Brain microvascular endothelial cell (primary cell): ENCODE data around the gene PTPRT.

ENCODE experiments used
- DNase-seq: peaks from one replicate; pipeline ENCODE4 v3.0.0-alpha.2; 2020
- H3K27ac ChIP-seq: fragments of 250-450 bp; sonication (Bioruptor Pico); 2 replicates; pipeline ENCODE4 v1.5.1; 2020; ENCODE audit warnings: mild to moderate bottlenecking, moderate library complexity
- H3K27me3 ChIP-seq: fragments of 250-450 bp; sonication (Bioruptor Pico); replicated peaks from 2 replicates; pipeline ENCODE4 v1.5.1; 2020; ENCODE audit warnings: mild to moderate bottlenecking
- H3K36me3 ChIP-seq: fragments of 250-450 bp; sonication (Bioruptor Pico); replicated peaks from 2 replicates; pipeline ENCODE4 v1.5.1; 2020; ENCODE audit warnings: mild to moderate bottlenecking
- H3K4me3 ChIP-seq: 2 replicates; pipeline ENCODE4 v1.5.1; 2011; ENCODE audit warnings: low read depth, mild to moderate bottlenecking, control low read depth, low read length, moderate library complexity
- in situ Hi-C: cut with HindIII; loops from 2 replicates; pipeline ENCODE4 v1.10.0; 2017; ENCODE audit warnings: low sequenced_read_pairs, low pct_ligation_motif_present
- TF ChIP-seq, protein P1 (sequence below): IDR thresholded peaks from 2 replicates; pipeline ENCODE4 v1.5.1; 2011; ENCODE audit warnings: low read depth, mild to moderate bottlenecking, moderate library complexity, low read length, control low read depth, inconsistent platforms; ENCODE audit errors: missing control alignments

PTPRT gene

DNA sequence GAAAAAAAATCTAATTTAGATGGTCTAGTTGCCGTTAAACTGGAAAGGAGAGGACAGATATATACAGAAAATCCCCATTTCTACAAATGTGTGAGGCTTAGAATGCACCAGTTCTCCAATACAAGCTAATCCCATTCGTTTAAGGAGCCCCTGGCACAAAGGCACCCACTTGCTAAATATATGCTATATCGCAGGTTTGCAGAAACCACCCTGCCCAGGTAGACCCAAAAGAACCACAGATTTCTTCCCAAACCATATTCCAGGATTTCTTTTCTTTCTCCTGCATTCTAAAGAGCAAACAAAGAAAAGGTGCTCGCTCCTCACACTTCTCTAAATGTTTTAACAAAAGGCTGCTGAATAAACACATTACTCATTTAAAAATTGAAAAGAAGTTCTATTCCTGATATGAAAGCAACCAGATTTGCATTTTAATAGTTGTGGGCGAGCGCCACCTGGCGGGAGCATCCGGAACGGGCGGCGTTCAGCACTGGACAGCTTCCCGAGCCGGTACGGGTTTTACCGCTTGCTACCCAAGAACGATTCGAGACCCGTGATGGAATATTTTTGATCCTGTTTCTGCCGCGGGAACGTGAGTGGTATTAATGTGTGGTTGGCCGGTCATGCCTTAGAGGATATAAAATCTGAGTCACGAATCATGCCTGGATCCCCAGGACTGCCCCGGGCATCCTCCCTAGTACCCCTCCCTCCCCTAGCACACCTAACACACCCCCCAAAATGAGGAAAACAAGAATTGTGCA is 2.1 kb downstream of the PTPRT start:
- in situ Hi-C loops, result no loop called here
- Histone ChIP-seq H3K36me3 (no peaks in the 10 kb centered on the region), H3K27me3 (peaks cover 24% of the 10 kb centered on the region), H3K4me3 (no peak overlapping the region), H3K27ac (no peak overlapping the region)
- TF ChIP-seq, protein P1, sequence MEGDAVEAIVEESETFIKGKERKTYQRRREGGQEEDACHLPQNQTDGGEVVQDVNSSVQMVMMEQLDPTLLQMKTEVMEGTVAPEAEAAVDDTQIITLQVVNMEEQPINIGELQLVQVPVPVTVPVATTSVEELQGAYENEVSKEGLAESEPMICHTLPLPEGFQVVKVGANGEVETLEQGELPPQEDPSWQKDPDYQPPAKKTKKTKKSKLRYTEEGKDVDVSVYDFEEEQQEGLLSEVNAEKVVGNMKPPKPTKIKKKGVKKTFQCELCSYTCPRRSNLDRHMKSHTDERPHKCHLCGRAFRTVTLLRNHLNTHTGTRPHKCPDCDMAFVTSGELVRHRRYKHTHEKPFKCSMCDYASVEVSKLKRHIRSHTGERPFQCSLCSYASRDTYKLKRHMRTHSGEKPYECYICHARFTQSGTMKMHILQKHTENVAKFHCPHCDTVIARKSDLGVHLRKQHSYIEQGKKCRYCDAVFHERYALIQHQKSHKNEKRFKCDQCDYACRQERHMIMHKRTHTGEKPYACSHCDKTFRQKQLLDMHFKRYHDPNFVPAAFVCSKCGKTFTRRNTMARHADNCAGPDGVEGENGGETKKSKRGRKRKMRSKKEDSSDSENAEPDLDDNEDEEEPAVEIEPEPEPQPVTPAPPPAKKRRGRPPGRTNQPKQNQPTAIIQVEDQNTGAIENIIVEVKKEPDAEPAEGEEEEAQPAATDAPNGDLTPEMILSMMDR, result peak; percentile 95
- DNase-seq, result peak; percentile 65

DNA sequence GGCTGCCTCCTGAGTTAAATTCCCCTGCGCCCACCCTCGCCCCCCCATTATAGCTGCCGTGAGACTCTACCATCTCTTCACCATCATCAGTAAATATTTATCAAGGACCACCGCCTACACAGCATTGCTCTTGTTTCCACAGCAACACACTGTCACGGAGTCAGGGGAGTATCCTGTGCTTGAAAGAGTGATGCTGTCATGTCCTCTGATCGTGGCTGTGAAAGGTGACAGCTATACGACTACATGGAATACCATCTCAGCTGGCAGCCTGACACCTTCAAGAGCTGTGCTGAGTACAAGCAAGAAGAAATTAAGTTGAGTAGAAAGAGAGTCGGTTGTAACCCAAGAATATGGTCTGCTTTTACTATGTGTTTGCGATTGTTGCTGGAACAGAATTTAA is 3.4 kb downstream of the PTPRT start:
- in situ Hi-C loops, result no loop called here
- TF ChIP-seq, protein P1, result no peak
- Histone ChIP-seq H3K4me3 (no peak overlapping the region), H3K36me3 (no peaks in the 10 kb centered on the region), H3K27me3 (peaks cover 24% of the 10 kb centered on the region), H3K27ac (no peak overlapping the region)
- no peak for DNase-seq

DNA sequence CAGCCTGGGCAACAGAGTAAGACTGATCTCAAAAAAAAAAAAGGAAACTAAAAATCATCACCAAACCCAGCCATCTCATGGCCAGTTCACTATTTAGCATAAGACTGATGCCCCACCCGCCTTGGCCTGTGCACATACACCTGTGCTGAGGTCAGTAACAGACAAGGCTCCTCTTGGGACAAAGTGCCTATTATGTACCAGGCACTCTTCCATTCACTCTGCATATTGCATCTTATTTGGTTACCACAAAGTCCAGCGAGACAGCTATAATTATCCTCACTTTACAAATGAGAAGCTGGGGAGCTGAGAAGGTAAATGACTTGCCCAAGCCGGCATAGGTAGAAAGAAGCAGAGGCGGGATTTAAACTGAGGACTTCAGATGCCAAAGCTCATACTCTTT is 3.8 kb downstream of the PTPRT start:
- Histone ChIP-seq H3K27me3 (peaks cover 24% of the 10 kb centered on the region), H3K36me3 (no peaks in the 10 kb centered on the region), H3K27ac (no peak overlapping the region), H3K4me3 (no peak overlapping the region)
- in situ Hi-C loops, result no loop called here
- no peak for DNase-seq
- TF ChIP-seq, protein P1, result no peak

- no peak overlapping the region for H3K4me3 ChIP-seq
- TF ChIP-seq, protein P1, result no peak
- in situ Hi-C loops, result no loop called here
- no peak for DNase-seq
- no peak overlapping the region for H3K27ac ChIP-seq
- peaks cover 6% of the 10 kb centered on the region for H3K27me3 ChIP-seq
- no peaks in the 10 kb centered on the region for H3K36me3 ChIP-seq
These were observed 6.1 kb downstream of the PTPRT start for GRCh38 chr20:43183536-43184070.

- in situ Hi-C loops, result no loop called here
- Histone ChIP-seq H3K27me3 (no peaks in the 10 kb centered on the region), H3K4me3 (no peak overlapping the region), H3K27ac (no peak overlapping the region), H3K36me3 (no peaks in the 10 kb centered on the region)
- no peak for DNase-seq
- TF ChIP-seq, protein P1, result no peak
These were observed 11.6 kb downstream of the PTPRT start for GRCh38 chr20:43178080-43178479.
